ENCODE measurements around the gene CCDC102B.
"Not testable (repeated sequence)": the region's sequence is repeated elsewhere in the genome, so short reads cannot be mapped to it uniquely, and the experiment has no call there.

Gene CCDC102B

DNA sequence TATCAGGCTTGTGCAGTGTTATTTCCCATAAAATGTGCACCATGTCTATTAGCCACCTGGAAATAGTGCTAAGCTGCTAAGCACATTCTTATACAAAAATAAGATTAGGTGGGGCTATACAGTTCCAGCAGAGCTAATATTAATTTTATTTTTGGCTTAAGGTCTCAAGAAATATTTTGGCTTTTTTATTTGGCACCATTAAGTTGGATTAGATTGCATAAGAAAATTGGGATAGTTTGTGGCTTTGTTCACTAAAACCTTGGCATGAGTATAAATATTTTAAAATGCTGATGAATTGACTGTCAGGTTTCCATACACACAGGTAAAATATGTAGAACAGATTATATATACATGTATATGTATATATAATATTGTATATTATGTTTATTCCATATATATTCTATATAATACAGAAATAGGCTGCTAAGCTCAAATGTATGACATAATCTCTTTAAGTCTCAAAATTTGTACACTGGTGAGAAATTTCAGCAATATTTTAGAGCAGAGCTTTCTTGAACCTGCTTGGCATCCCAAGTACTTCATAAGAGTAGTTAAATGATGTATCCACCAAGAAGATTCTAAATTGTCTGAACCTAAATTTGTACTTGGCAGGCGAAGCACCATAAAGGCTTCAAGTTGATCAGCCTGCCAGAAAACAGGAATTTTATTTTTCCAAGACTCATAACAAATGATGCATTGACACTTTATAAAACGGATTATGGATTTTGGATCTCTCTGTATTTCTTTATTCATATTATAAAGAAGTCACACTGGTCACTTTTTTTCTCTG is 32.6 kb downstream of the CCDC102B start:
- DNase-seq (ENCODE audit: low read depth in 2 of 2), result no peak

DNA sequence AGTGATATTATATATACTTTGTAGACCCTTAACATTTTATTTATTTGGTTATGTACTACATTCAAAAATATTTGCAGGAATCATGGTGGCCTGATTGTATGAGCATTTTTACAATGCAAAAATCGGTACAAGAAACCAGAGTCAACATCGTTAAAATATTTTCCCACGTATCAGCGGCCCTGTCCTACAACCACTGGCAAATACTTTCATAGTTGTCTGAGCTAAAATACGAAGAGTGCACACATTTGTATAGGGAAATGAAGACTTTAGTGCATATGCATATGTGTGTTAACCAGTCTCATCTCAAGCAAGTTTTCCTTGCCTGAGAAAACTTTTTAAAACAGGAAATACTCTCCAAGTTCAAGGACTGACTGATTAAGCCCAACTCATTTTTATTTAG is 35.9 kb downstream of the CCDC102B start:
- DNase-seq (ENCODE audit: low read depth in 2 of 2), result no peak

DNA sequence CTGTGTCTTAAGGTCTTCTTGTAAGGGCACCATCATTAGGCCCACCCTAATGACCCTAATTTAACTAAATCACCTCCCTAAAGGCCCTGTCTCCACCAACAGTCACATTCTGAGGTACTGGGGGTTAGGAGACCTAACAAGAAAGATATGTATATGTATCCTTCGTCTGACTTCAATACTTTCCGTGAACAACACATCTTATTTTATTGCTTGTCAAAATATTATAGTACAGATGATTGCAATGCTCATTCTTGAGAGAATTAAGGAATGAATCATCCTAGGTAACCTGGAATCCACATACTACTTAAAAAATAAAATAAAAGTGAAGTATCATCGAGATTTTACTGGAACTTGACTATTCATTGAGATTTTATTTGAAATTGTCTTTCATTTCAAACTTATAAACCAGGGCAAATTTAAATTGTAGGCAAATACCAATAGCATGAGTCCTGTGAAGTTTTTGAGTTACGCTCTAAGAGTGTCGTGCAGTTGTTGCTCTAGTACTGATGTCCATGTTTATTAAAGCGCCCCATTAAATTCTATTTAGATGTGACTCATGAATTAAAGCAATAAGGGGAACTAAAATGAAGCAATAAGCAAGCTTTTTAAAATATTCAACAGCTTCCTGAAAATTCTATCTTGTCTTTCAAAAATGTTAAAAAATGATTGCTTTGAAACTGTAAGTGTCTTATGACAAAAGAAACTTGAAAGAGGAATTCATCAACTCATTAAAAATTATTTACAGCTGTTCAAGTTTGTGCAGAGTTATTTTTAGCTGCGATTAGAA is 40.0 kb downstream of the CCDC102B start:
- DNase-seq (ENCODE audit: low read depth in 2 of 2), result no peak

DNA sequence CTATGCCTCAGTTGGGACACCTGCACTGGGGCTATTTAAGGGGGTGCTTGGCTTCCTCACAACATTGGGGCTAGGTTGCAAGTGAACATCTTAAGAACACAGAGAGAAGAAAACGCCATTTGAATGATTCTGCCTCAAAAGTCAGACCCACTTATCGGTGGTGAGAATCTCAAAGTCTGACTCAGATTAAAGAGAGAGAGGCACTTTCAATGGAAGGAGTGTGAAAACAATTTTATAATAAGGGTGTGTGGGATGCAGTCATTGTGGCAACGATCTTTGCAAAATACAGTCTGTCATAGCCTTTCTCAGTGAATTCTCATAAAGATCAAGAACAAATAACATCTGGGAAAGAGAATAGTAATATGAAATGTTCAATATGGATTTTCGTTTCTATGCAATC is 41.8 kb downstream of the CCDC102B start:
- DNase-seq (ENCODE audit: low read depth in 2 of 2), result no peak

DNA sequence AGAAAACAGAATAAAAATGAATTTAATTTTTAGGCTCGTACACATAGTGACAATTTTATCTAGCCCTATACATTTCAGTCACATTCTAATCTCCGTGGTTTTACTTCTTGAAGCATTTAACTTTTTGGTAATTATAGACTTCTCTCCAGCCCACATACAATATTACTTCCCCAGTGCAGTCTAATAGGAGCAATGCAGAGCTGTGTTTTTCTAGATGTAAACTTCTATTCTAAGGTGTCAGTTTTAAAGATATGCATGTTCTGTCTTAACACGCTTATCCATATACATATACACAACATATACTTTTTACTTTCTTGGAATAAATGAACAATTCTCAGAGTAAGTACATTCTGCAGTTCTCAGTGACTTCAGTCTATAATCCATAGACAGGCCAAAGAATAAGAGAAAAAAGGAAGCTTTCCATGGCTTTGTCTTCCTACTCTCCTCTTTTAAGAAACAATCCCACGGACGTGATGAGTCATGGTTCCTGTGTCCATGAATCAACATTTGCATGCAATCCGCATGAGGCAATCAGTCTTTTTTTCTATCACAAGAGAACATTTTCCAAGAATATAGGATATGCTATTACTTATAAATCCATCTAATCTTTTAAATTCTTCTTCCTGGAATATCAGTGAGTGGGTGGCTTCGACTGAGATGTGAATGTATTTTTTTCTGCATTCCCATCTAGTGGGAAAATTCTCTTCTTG is 42.8 kb downstream of the CCDC102B start:
- no peak for DNase-seq (ENCODE audit: low read depth in 2 of 2)

DNA sequence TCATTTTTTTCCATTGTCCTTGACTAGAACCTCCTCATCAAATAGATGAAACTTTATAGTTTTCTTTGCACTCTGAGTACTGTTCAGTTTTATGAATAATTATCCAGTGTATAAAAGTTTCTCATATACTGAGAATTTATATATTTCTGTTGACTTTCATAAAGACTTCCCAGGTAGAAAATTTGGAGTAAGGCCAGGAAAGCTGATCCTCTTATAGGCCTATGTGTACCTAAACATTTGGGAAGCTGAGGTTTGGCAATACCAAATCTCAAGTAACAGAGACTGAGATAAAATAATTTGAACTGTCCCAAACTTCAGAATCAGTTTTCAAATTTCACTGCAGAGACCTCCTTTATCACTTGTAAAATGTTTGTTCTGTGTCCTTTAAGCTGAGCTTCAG is 43.4 kb downstream of the CCDC102B start:
- DNase-seq (ENCODE audit: low read depth in 2 of 2), result no peak

DNA sequence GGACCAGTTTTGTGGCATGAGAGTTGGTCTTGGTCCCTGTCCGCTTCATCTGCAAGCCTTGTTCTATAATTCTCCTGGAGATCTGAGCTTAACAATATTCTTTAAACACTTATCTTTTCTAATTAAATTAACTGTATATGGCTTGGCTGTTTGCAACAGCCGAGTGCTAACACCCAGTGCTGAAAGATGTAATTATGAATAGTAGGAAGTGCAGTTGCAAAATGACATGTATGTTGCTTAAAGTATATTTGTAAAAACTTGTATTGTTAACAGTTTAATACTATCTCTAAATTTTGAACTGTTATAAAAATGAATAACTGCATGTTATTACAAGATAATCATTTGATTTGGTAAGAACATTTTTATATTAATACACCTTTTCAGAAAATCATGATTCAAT is 45.1 kb downstream of the CCDC102B start:
- DNase-seq (ENCODE audit: low read depth in 2 of 2), result no peak

DNA sequence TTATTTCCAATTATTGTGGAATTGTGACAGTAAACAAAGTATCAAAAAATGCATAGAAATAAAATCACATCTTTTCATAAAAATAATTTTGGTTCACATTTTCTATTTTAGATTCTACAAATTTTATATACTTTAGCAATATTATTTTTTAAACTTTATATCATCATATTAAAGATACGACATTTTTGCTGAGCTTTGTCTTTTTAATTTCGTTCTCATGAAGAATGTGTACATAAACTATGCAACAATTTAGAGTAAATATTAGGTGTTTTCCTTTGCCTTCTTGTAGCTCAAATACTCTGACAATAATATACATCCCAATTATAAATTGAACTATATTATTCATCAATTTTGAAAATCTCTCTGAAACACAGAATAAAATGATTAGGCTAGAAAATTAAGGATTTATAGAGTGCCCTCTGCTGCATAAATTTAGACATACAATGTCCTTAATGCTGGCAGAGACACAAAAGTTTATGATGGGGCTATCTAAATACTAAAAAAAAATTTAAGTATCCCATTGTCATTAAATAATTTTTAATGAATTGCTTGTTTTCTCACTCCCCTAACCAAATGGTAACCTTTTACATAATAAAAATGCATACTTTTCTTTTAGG is 45.7 kb downstream of the CCDC102B start:
- DNase-seq (ENCODE audit: low read depth in 2 of 2), result no peak

DNA sequence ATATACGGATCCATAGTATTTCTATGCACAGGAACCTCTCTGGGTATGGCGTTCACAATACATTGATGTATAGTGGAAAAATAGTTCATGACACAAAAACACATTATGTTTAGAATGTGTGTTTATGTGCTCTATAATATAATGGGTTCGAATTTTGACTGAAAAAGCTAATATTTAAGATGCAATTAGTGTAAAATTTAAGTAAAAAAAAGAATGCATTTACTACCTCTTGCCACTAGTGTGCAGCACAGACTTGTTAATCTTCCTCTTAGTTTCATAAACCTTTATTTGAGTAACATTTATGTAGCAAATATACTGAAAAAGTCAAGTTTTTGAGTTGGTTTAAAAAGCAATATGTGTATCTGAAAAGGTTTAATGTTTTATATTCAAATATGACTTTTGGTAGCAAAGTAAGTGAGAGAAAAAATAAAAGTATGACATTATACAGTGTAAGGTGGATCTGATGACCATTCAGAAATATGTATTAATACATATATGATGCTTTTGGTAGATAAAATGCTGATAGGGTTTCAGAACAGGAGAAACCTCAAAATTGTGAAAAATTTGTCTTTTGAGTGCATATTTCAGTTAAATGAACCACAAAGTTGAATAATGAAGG is 49.4 kb downstream of the CCDC102B start:
- no peak for DNase-seq (ENCODE audit: low read depth in 2 of 2)

DNA sequence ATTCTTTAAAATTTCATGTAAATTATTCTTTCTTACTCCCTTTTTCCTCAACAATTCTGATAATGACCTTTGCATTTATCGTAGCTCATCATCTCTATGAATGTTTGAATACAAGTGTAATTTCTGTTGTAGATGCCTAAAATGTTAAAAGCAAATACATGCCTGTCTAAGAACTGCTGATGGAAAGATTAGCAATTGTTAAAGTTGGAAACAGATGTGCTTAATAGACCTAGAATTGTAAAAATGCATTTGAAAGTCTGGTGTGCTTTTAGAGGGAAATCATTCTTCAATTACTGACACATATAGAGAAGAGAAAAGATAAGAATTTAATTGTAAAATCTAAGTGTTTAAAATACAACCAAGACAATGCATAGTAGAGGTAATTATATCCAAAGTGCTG is 50.4 kb downstream of the CCDC102B start:
- no peak for DNase-seq (ENCODE audit: low read depth in 2 of 2)

DNA sequence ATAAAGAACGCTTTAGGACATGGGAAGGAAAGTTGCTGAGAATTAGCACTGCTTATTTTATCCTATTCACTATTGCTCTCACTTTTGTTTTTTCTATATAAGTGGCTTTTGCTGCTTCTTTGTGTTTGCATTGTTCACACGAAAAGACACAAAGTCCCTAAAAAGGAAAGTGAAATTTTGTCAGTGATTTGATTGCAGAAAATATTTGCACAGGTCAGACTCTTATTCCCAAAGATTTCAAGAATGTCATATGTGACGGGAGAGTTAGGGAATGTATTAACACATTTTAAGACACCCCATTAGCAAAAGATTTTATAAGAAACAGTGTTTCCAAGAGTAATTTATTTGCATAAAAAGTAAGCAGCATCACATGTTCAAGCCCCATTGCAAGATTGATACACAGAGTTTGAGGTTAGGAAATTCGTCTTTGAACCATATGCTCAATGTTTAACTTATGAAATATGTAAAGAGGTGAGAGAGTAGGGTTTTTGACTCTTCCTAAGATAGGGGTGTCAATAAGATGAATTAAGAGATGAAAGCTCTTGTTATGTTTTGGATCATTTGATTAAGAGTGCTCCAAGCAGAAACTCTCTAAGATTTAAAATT is 57.0 kb downstream of the CCDC102B start:
- no peak for DNase-seq (ENCODE audit: low read depth in 2 of 2)

DNA sequence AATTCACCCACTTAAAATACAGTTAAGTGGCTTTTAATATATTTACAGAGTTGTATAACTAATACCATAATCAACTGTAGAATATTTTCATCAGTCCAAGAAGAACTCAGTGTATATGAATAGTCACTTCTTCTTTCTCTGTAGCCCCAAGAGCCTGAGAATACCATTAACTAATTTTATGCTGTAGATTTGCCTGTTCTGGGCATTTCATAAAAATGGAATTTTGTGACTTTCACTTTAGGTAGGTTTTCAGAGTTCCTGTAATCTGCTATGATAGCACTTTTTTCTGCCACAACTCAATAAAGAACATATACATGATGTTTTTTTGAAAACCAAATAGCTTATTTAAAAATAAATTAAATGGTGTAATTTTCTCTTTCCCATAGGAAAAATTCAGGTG is 57.6 kb downstream of the CCDC102B start:
- no peak for DNase-seq (ENCODE audit: low read depth in 2 of 2)

DNA sequence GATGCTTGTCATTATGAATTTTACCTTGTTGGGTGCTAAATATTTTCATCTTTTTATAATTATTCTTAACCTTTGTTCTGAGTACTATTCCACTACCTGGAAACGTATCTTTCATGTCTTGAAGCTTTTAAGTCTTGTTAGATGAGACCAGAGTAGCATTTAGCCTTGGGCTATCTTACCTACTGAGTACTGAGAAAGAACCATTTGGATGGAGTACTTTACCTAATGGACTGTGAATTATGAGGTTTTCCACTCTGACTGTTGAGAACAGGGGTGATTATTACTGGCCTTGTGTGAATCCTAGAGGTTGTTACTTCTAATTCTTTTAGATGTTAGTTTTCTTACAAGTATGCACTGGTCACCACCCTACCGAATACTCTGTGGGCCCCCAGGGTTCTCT is 63.5 kb downstream of the CCDC102B start:
- DNase-seq (ENCODE audit: low read depth in 2 of 2), result no peak

DNA sequence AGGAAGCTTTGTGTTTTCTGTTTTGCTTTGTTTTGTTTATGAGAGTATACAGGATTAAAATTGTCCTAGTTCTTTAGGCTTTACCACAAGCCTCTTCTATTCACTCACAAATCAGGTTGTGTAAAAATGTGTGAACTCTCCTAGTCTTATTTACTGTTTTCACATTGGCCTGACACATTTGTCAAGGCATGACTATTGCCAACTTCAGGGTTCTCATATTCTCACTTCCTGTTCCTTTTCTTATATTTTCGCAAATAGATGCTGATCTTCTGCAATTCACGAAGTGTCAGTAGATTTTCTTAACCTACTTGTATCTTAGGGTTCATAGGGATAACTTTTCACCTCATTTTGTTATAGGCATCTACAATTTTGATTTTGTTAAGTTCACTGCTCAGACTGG is 67.1 kb downstream of the CCDC102B start:
- DNase-seq (ENCODE audit: low read depth in 2 of 2), result no peak

DNA sequence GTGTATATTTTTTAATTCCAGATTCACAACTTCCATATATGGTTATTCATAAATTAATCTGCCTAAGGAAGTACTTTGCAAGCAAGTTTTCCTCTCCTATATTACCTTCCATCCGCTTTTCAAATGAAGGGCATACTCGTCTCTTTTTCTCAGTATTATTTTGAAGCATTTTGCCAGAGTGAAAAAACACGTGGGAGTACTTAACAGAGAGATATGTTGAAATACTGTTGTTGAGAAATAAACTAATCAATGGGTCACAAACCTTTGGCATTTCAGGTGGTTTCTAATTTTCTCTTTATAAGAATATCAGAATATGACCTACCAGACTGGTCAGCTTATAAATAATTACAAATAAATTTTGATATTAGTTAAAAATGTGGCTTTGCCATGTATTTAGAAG is 67.6 kb downstream of the CCDC102B start:
- DNase-seq (ENCODE audit: low read depth in 2 of 2), result no peak

DNA sequence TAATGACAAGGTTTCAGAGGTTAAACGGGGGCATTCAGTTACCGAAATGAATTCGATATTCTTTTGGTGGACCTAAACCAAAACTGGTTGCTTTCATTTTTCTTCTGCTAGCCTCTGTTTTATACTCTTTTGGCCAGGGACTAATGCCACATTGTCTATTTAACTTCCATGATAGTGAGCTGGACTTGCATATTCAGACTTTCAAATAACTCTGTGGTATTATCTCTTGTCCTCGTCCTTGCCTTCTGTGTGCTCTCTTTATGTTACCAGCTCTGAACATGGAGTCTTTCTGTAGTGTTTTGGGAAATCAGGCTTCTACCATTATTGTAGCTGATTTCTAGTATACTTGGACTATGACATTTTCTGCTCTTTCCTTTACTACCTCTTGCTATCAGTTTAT is 75.1 kb downstream of the CCDC102B start:
- DNase-seq (ENCODE audit: low read depth in 2 of 2), result no peak

DNA sequence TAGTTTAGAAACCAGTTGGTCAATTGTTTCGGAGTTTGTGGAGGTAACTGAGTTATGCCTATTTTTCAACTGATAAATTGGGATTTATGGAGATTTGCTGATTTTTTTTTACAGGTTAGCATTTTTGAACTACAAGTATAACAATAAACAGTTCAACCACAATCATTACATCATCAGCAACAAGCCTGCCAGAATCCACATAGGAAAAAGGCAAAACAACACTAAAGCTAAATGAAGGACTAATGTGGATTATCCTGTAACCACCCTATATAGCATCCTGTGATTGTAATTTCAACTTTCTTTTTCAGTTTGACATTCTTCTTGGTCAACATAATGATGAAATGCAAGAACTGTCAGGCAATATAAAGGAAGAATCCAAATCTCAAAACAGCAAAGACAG is 76.5 kb downstream of the CCDC102B start:
- no peak for DNase-seq (ENCODE audit: low read depth in 2 of 2)

DNA sequence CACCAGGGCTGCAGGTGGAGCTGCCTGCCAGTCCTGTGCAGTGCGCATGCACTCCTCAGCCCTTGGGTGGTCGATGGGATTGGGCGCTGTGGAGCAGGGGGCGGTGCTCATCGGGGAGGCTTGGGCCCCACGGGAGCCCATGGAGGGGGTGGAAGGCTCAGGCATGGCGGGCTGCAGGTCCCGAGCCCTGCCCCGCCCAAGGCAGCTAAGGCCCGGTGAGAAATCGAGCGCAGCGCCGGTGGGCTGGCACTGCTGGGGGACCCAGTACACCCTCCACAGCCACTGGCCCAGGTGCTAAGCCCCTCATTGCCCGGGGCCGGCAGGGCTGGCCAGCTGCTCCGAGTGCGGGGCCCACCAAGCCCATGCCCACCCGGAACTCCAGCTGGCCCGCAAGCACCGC is 82.1 kb downstream of the CCDC102B start:
- not testable (repeated sequence) for DNase-seq (ENCODE audit: low read depth in 2 of 2)

DNA sequence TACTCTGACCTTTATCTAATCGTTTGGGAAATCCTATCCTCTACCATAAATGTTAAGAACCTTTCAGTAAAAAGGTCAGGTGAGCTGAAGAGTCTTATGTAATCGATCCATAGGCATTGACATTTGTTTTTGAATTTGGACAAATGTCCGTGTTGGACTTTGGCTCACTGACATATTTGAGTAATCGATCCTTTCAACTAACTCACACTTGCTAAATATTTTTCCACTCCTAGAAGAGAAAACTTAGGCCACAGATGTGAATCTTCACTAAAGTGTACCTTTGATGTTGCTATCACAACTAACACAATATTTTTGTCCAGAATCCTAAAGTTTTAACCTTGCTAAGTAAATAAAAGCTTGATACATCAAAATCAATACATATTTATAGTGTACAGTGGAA is 89.5 kb downstream of the CCDC102B start:
- no peak for DNase-seq (ENCODE audit: low read depth in 2 of 2)

DNA sequence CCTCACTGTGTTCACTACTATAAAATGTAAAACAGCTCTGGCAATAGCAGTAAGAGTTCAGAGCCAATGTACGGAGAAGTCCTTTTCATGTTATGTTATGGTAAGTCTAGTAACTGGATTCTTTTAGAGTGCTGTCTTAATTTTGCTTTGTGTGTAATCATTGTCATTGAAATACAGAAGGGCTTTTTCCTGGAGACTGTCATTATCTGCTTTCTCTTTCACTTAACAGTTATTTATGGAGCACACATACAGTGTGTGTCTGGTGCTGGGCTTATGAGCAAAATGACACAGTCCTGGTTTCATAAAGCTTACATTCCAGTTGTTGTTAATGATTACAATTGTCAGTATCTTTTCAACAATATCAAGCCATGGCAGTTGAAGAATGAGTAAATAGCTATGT is 95.5 kb downstream of the CCDC102B start:
- DNase-seq (ENCODE audit: low read depth in 2 of 2), result no peak

DNA sequence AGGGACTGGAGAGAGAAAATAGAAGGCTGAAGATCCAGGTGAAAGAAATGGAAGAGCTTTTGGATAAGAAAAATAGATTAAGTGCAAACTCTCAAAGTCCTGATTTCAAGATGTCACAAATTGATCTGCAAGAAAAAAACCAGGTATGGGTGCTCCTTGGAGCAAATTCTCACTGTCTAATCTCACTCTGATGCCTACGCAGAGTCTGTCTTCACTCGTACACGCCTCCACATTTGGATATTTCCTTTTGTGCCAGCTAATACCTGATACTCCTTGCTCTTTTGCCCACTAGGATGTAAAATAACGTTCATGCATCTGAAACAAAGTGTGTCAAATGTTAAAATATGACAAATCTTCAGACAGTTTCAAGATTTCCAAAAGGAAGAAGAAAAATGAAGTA is 99.4 kb downstream of the CCDC102B start:
- DNase-seq (ENCODE audit: low read depth in 2 of 2), result no peak

Measured in stimulated activated CD4-positive, alpha-beta T cell treated with anti-CD3 and anti-CD28 coated beads, Interleukin-15, amount 100 ng/mL, for 48 hours (primary cell).